Keratinocyte (primary cell): Measurements from ENCODE around the gene SYNDIG1.

Experiments
- CTCF ChIP-seq, 3 experiments: IDR thresholded peaks in 1 of 3; conservative IDR thresholded peaks in 1 of 3; optimal IDR thresholded peaks in 1 of 3; 2 replicates in 2 of 3; 3 replicates in 1 of 3; pipeline versions ENCODE3 to v1.5.1; 2011; ENCODE audit warnings: low read length in 3 of 3, mild to moderate bottlenecking in 3 of 3, moderate library complexity in 2 of 3, control low read depth in 1 of 3, inconsistent platforms in 1 of 3; ENCODE audit not compliant: insufficient read depth in 2 of 3; ENCODE audit errors: extremely low read depth in 1 of 3
- EZH2 ChIP-seq: IDR thresholded peaks from one replicate; pipeline ENCODE4 v1.6.1; 2012; ENCODE audit warnings: inconsistent platforms, mild to moderate bottlenecking, low read length, moderate library complexity

- no peak for TF ChIP-seq CTCF (optimal IDR thresholded peaks at IDR 0.05 in 1 of 3, IDR thresholded peaks at IDR 0.05 in 1 of 3, conservative IDR thresholded peaks at IDR 0.05 in 1 of 3; ENCODE audit: extremely low read depth in 1 of 3, insufficient read depth in 2 of 3, low read length in 3 of 3)
- no peak for TF ChIP-seq EZH2
Measured at GRCh38 chr20:24462460-24463010, 6.9 kb upstream of the SYNDIG1 start.
